Measurements from ENCODE around the gene SIRPD. TPM values are rescaled to one million over a fixed set of nuclear protein-coding genes. Genes with fewer than 3 reads are reported as not detected.

SIRPD gene
- total and polyA plus RNA-seq, 2 of the 8 experiments (the other 6 are each of a cell fraction or from before 2014, with no cell fraction given) = not detected

DNA sequence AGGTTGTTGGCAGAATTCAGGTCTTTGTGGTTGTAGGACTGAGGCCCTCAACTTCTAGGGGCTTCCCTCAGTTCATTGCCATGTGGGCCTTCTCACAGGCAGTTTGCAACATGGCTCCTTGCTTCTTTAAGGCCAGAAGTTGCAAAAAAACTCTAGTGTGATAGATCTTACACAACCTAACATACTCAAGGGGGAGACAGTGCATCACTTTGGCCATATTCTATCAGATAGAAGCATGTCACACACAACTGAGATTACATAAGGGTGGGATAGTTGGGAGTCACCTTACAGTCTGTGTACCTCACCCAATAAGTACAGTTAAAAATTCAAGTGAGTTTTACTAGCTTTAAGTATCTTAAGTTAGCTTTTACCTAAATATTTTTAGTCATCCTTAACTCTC, 1.6 kb downstream of the SIRPD start:
- Histone ChIP-seq H2BK15ac (ENCODE audit: low read length) (no peak overlapping the region), H3K14ac (ENCODE audit: insufficient read length) (no peak overlapping the region), H2AFZ (ENCODE audit: low read length) (no peak overlapping the region), H3K4me3 (ENCODE audit: extremely low read depth in 1 of 4, insufficient read depth in 2 of 4, low read depth in 3 of 4, low read length in 4 of 4) (no peak overlapping the region), H2BK5ac (ENCODE audit: low read depth, low read length) (no peak overlapping the region), H3K4me2 (ENCODE audit: insufficient read depth in 1 of 2, low read depth in 2 of 2, low read length in 2 of 2) (no peak overlapping the region), H3K9me3 (ENCODE audit: insufficient read depth in 2 of 2, low read depth in 1 of 2, low read length in 1 of 2) (0 out of 4 replicates have a peak, but pooled peaks cover 0 to 3% of the 10 kb centered on the region in 2 experiments), H3K79me1 (ENCODE audit: low read depth, low read length) (no peaks in the 10 kb centered on the region), H2BK12ac (ENCODE audit: low read depth, low read length) (no peak overlapping the region), H3K9ac (replicated peaks in 1 of 4; ENCODE audit: extremely low read depth in 1 of 4, low read depth in 3 of 4, low read length in 3 of 4) (no peak overlapping the region), H4K5ac (ENCODE audit: insufficient read length, low read depth, low read length) (no peak overlapping the region), H3K4ac (replicated peaks; ENCODE audit: insufficient read length, low read depth, low read length) (no peak overlapping the region), H3K18ac (ENCODE audit: extremely low read depth, low read length) (no peak overlapping the region), H3K36me3 (ENCODE audit: control insufficient read depth in 2 of 4, insufficient read depth in 4 of 4, low read length in 3 of 4) (no peaks in the 10 kb centered on the region), H3K27me3 (replicated peaks in 1 of 4; ENCODE audit: control insufficient read depth in 3 of 4, extremely low read depth in 1 of 4, insufficient read depth in 3 of 4, low read length in 3 of 4) (no peaks in the 10 kb centered on the region), H3K4me1 (replicated peaks in 1 of 4; ENCODE audit: control insufficient read depth in 3 of 4, insufficient read depth in 4 of 4, low read length in 3 of 4) (no peaks in the 10 kb centered on the region), H3K56ac (replicated peaks; ENCODE audit: insufficient read length, low read depth, low read length) (no peak overlapping the region), H2AK5ac (ENCODE audit: low read depth, low read length) (no peak overlapping the region), H4K20me1 (replicated peaks in 1 of 2; ENCODE audit: control insufficient read depth in 1 of 2, insufficient read depth in 2 of 2, low read length in 2 of 2) (no peaks in the 10 kb centered on the region), H3K79me2 (ENCODE audit: control insufficient read depth in 1 of 2, insufficient read depth in 2 of 2, low read length in 2 of 2) (no peaks in the 10 kb centered on the region), H3K23me2 (ENCODE audit: low read depth, low read length) (no peaks in the 10 kb centered on the region), H2BK20ac (ENCODE audit: low read length) (no peak overlapping the region), H3K23ac (ENCODE audit: insufficient read length) (no peak overlapping the region), H3K27ac (ENCODE audit: low read depth, low read length) (no peak overlapping the region), H2BK120ac (replicated peaks; ENCODE audit: low read depth, low read length) (no peak overlapping the region), H4K91ac (replicated peaks; ENCODE audit: insufficient read length, low read length) (no peak overlapping the region), H4K8ac (ENCODE audit: extremely low read depth, insufficient read depth, low read length) (no peak overlapping the region)
- DNase-seq (ENCODE audit: low read depth in 1 of 2, low spot score in 2 of 2) = no peak
- ChIA-PET CTCF (ENCODE audit: partially characterized antibody) (interaction anchor here (1.6 to 2.2 kb wide), 2 partner anchors 47 to 52 kb away, joined by 4 to 6 read pairs; no protein-coding TSS in a partner anchor), POLR2A (ENCODE audit: partially characterized antibody) (no interaction called here)
- no peak for FAIRE-seq
- TF ChIP-seq, protein P1, sequence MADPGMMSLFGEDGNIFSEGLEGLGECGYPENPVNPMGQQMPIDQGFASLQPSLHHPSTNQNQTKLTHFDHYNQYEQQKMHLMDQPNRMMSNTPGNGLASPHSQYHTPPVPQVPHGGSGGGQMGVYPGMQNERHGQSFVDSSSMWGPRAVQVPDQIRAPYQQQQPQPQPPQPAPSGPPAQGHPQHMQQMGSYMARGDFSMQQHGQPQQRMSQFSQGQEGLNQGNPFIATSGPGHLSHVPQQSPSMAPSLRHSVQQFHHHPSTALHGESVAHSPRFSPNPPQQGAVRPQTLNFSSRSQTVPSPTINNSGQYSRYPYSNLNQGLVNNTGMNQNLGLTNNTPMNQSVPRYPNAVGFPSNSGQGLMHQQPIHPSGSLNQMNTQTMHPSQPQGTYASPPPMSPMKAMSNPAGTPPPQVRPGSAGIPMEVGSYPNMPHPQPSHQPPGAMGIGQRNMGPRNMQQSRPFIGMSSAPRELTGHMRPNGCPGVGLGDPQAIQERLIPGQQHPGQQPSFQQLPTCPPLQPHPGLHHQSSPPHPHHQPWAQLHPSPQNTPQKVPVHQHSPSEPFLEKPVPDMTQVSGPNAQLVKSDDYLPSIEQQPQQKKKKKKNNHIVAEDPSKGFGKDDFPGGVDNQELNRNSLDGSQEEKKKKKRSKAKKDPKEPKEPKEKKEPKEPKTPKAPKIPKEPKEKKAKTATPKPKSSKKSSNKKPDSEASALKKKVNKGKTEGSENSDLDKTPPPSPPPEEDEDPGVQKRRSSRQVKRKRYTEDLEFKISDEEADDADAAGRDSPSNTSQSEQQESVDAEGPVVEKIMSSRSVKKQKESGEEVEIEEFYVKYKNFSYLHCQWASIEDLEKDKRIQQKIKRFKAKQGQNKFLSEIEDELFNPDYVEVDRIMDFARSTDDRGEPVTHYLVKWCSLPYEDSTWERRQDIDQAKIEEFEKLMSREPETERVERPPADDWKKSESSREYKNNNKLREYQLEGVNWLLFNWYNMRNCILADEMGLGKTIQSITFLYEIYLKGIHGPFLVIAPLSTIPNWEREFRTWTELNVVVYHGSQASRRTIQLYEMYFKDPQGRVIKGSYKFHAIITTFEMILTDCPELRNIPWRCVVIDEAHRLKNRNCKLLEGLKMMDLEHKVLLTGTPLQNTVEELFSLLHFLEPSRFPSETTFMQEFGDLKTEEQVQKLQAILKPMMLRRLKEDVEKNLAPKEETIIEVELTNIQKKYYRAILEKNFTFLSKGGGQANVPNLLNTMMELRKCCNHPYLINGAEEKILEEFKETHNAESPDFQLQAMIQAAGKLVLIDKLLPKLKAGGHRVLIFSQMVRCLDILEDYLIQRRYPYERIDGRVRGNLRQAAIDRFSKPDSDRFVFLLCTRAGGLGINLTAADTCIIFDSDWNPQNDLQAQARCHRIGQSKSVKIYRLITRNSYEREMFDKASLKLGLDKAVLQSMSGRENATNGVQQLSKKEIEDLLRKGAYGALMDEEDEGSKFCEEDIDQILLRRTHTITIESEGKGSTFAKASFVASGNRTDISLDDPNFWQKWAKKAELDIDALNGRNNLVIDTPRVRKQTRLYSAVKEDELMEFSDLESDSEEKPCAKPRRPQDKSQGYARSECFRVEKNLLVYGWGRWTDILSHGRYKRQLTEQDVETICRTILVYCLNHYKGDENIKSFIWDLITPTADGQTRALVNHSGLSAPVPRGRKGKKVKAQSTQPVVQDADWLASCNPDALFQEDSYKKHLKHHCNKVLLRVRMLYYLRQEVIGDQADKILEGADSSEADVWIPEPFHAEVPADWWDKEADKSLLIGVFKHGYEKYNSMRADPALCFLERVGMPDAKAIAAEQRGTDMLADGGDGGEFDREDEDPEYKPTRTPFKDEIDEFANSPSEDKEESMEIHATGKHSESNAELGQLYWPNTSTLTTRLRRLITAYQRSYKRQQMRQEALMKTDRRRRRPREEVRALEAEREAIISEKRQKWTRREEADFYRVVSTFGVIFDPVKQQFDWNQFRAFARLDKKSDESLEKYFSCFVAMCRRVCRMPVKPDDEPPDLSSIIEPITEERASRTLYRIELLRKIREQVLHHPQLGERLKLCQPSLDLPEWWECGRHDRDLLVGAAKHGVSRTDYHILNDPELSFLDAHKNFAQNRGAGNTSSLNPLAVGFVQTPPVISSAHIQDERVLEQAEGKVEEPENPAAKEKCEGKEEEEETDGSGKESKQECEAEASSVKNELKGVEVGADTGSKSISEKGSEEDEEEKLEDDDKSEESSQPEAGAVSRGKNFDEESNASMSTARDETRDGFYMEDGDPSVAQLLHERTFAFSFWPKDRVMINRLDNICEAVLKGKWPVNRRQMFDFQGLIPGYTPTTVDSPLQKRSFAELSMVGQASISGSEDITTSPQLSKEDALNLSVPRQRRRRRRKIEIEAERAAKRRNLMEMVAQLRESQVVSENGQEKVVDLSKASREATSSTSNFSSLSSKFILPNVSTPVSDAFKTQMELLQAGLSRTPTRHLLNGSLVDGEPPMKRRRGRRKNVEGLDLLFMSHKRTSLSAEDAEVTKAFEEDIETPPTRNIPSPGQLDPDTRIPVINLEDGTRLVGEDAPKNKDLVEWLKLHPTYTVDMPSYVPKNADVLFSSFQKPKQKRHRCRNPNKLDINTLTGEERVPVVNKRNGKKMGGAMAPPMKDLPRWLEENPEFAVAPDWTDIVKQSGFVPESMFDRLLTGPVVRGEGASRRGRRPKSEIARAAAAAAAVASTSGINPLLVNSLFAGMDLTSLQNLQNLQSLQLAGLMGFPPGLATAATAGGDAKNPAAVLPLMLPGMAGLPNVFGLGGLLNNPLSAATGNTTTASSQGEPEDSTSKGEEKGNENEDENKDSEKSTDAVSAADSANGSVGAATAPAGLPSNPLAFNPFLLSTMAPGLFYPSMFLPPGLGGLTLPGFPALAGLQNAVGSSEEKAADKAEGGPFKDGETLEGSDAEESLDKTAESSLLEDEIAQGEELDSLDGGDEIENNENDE (IDR thresholded peaks at IDR 0.05; ENCODE audit: insufficient replicate concordance, low read length) = no peak

Data from H1 (cell line).